ENCODE measurements around the gene COLQ. TPM values are rescaled to one million over a fixed set of nuclear protein-coding genes. Genes with fewer than 3 reads are reported as not detected.

Gene COLQ
- total and polyA plus RNA-seq, 4 donors: 0.27 to 2.6 (median 0.67) TPM

DNA sequence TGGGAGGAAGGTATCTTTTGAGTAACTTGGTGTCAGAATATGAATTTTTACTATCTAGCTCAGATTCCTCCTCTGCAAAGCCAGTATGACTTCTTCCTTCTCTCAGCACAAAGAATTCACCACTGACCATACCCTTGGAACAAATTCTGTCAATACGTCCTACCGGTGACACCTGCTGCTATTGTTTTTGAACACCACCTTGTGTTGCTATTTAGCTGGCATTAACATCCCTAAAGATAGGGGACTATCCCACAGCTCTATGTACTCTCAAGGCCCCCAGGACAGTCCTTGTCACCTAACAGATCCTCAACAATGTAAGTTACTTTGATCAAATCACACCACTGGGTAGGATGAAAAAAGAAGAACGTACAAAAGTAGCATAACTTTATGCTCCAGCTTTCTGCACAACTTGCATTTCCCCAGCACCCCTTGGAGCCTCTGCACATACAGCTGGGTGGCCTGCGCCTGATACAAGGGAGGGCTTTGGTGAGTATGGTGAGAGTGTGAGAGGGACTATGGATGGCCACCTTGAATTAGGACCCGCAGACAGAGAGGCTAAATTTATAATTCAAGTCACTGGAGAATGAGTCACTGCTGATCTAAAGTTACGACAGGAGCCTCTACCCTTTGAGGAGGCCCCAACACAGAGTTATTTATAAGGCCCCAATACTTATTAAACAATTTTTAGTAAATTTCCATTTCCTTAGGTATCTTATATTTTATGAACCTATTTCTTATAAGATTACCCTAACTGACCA, 2.3 kb upstream of the COLQ start:
- no peak overlapping the region for H3K27ac ChIP-seq (ENCODE audit: low read depth in 1 of 2, low read length in 2 of 2)
- no peak overlapping the region for H3K9ac ChIP-seq (ENCODE audit: low read depth in 1 of 2, low read length in 2 of 2)
- WGBS: 90% methylated on average over 6 of the region's 6 CpGs
- no peak overlapping the region for H3K4me3 ChIP-seq (ENCODE audit: low read depth in 1 of 3, low read length in 3 of 3)
- H3K27me3 ChIP-seq (ENCODE audit: control insufficient read depth in 4 of 4, insufficient read depth in 4 of 4, low read length in 3 of 4): no peaks in the 10 kb centered on the region
- H3K36me3 ChIP-seq (ENCODE audit: control insufficient read depth in 4 of 4, insufficient read depth in 3 of 4, low read depth in 1 of 4, low read length in 3 of 4): no peaks in the 10 kb centered on the region
- TF ChIP-seq, protein P1, sequence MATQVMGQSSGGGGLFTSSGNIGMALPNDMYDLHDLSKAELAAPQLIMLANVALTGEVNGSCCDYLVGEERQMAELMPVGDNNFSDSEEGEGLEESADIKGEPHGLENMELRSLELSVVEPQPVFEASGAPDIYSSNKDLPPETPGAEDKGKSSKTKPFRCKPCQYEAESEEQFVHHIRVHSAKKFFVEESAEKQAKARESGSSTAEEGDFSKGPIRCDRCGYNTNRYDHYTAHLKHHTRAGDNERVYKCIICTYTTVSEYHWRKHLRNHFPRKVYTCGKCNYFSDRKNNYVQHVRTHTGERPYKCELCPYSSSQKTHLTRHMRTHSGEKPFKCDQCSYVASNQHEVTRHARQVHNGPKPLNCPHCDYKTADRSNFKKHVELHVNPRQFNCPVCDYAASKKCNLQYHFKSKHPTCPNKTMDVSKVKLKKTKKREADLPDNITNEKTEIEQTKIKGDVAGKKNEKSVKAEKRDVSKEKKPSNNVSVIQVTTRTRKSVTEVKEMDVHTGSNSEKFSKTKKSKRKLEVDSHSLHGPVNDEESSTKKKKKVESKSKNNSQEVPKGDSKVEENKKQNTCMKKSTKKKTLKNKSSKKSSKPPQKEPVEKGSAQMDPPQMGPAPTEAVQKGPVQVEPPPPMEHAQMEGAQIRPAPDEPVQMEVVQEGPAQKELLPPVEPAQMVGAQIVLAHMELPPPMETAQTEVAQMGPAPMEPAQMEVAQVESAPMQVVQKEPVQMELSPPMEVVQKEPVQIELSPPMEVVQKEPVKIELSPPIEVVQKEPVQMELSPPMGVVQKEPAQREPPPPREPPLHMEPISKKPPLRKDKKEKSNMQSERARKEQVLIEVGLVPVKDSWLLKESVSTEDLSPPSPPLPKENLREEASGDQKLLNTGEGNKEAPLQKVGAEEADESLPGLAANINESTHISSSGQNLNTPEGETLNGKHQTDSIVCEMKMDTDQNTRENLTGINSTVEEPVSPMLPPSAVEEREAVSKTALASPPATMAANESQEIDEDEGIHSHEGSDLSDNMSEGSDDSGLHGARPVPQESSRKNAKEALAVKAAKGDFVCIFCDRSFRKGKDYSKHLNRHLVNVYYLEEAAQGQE (IDR thresholded peaks at IDR 0.05): no peak
- TF ChIP-seq, protein P2, sequence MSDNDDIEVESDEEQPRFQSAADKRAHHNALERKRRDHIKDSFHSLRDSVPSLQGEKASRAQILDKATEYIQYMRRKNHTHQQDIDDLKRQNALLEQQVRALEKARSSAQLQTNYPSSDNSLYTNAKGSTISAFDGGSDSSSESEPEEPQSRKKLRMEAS (IDR thresholded peaks at IDR 0.05): no peak
- TF ChIP-seq EGR1 (IDR thresholded peaks at IDR 0.05; ENCODE audit: low read depth in 2 of 2): no peak
- no peak for TF ChIP-seq YY1 (IDR thresholded peaks at IDR 0.05)
- TF ChIP-seq SP1 (IDR thresholded peaks at IDR 0.05): no peak
- TF ChIP-seq GABPA (IDR thresholded peaks at IDR 0.05 in 1 of 2, conservative IDR thresholded peaks at IDR 0.05 in 1 of 2): no peak
- TF ChIP-seq, protein P3, sequence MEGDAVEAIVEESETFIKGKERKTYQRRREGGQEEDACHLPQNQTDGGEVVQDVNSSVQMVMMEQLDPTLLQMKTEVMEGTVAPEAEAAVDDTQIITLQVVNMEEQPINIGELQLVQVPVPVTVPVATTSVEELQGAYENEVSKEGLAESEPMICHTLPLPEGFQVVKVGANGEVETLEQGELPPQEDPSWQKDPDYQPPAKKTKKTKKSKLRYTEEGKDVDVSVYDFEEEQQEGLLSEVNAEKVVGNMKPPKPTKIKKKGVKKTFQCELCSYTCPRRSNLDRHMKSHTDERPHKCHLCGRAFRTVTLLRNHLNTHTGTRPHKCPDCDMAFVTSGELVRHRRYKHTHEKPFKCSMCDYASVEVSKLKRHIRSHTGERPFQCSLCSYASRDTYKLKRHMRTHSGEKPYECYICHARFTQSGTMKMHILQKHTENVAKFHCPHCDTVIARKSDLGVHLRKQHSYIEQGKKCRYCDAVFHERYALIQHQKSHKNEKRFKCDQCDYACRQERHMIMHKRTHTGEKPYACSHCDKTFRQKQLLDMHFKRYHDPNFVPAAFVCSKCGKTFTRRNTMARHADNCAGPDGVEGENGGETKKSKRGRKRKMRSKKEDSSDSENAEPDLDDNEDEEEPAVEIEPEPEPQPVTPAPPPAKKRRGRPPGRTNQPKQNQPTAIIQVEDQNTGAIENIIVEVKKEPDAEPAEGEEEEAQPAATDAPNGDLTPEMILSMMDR (IDR thresholded peaks at IDR 0.05; ENCODE audit: low read depth, low read length, missing input control): no peak
- no peak for TF ChIP-seq FOXA2 (IDR thresholded peaks at IDR 0.05)
- TF ChIP-seq HNF4G (IDR thresholded peaks at IDR 0.05): no peak
- TF ChIP-seq, protein P4, sequence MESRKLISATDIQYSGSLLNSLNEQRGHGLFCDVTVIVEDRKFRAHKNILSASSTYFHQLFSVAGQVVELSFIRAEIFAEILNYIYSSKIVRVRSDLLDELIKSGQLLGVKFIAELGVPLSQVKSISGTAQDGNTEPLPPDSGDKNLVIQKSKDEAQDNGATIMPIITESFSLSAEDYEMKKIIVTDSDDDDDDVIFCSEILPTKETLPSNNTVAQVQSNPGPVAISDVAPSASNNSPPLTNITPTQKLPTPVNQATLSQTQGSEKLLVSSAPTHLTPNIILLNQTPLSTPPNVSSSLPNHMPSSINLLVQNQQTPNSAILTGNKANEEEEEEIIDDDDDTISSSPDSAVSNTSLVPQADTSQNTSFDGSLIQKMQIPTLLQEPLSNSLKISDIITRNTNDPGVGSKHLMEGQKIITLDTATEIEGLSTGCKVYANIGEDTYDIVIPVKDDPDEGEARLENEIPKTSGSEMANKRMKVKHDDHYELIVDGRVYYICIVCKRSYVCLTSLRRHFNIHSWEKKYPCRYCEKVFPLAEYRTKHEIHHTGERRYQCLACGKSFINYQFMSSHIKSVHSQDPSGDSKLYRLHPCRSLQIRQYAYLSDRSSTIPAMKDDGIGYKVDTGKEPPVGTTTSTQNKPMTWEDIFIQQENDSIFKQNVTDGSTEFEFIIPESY (IDR thresholded peaks at IDR 0.05): no peak
- no peak for TF ChIP-seq RXRA (IDR thresholded peaks at IDR 0.05)
- no peak for TF ChIP-seq TAF1 (conservative IDR thresholded peaks at IDR 0.05)
- no peak for TF ChIP-seq JUND (IDR thresholded peaks at IDR 0.05)
- TF ChIP-seq NR2F2 (IDR thresholded peaks at IDR 0.05): no peak
- TF ChIP-seq, protein P5, sequence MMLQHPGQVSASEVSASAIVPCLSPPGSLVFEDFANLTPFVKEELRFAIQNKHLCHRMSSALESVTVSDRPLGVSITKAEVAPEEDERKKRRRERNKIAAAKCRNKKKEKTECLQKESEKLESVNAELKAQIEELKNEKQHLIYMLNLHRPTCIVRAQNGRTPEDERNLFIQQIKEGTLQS (IDR thresholded peaks at IDR 0.05): no peak
- no peak for TF ChIP-seq RAD21 (IDR thresholded peaks at IDR 0.05)
- no peak for TF ChIP-seq HNF4A (conservative IDR thresholded peaks at IDR 0.05)
- no peak for TF ChIP-seq FOXA1 (IDR thresholded peaks at IDR 0.05)
- H3K9me3 ChIP-seq (ENCODE audit: control insufficient read depth in 4 of 4, low read length in 3 of 4): no peaks in the 10 kb centered on the region
- H3K4me1 ChIP-seq (ENCODE audit: control insufficient read depth in 4 of 4, insufficient read depth in 4 of 4, low read length in 3 of 4): no peaks in the 10 kb centered on the region
- DNase-seq (ENCODE audit: low spot score): no peak
